ENCODE measurements around the gene STK17A.

GRCh38 chr7:43560742-43561330 lies 22.1 kb upstream of the STK17A start:
- TF ChIP-seq POLR2AphosphoS5 (IDR thresholded peaks at IDR 0.05; ENCODE audit: borderline replicate concordance, low read depth, low read length) (no peak), EZH2 (IDR thresholded peaks at IDR 0.05) (no peak), FOXP2 (optimal IDR thresholded peaks at IDR 0.05; ENCODE audit: control extremely low read depth, extremely low read length, insufficient read depth) (no peak)

Data from SK-N-MC (cell line).